Jurkat, Clone E6-1 (cell line): ENCODE results near the gene WBP2.
"Not testable (repeated sequence)": the region's sequence is repeated elsewhere in the genome, so short reads cannot be mapped to it uniquely, and the experiment has no call there.

Source experiments
- DNase-seq: peaks from one replicate; pipeline ENCODE4 v3.0.0-alpha.2; 2011; ENCODE audit warnings: low read depth, low spot score
- H3K4me3 ChIP-seq: 2 replicates; pipeline ENCODE4 v1.5.1; 2011; ENCODE audit warnings: mild to moderate bottlenecking, low read length, control low read depth, moderate library complexity

Gene WBP2

GRCh38 chr17:75891022-75891604 is 36.0 kb upstream of the WBP2 start:
- no peak for DNase-seq
- no peak overlapping the region for H3K4me3 ChIP-seq

DNA sequence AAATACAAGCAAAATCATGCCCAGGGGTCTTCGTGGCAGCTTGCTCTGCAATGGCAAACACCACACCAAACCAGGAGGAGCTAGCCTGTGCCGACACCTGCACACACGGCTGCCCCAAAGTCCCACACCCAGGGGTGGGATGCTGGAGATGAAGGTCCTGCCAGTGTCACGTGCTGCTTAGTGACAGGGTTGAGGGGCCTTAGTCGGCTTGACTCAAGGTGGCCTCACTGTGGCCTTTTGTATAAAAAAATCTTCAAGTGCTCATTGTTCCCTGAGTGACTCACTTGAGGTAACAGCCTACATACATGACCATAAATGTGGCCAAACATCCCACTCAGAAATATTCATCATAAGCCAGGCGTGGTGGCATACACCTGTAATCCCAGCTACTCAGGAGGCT is 34.3 kb upstream of the WBP2 start:
- no peak overlapping the region for H3K4me3 ChIP-seq
- no peak for DNase-seq

- no peak overlapping the region for H3K4me3 ChIP-seq
- no peak for DNase-seq
These were observed 33.3 kb upstream of the WBP2 start for GRCh38 chr17:75888484-75888883.

DNA sequence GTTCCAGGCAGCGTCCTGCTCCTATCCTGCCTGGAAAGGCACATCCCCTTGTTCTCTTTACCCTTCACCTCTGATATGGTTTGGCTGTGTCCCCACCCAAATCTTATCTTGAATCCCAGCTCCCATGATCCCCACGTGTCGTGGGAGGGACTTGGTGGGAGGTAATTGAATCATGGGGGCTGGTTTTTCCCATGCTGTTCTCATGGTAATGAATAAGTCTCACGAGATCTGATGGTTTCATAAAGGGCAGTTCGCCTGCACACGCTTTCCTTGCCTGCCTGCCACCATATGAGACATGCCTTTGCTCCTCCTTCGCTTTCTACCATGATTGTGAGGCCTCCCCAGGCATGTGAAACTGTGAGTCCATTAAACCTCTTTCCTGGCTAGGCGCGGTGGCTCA is 30.7 kb upstream of the WBP2 start:
- H3K4me3 ChIP-seq, DNase-seq: not testable (repeated sequence)

DNA sequence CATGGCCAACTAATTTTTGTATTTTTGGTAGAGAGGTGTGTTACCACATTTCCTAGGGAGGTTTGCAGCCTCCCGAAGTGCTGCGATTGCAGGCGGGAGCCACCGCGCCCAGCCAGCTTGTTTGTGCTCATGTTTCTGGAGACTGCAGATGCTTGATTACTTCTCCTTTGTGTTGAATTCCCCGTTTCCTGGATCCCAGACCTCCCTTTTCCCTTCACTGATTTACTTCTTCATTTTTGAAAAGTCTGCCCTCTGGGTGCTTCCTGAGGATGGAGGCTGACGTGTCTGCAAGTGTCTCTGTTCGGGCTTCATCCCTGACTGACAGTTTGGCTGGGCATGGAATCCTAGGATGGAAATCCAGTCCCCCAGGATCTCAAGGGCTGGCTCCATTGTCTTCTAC is 30.3 kb upstream of the WBP2 start:
- H3K4me3 ChIP-seq, result no peak overlapping the region
- DNase-seq, result no peak

- DNase-seq, result peak; percentile 92
- no peak overlapping the region for H3K4me3 ChIP-seq
These were observed 26.7 kb upstream of the WBP2 start for GRCh38 chr17:75881678-75882454.

GRCh38 chr17:75880266-75880665 is 25.1 kb upstream of the WBP2 start:
- no peak for DNase-seq
- H3K4me3 ChIP-seq, result no peak overlapping the region

GRCh38 chr17:75878174-75878998 is 23.3 kb upstream of the WBP2 start, which contains the start of gene TRIM47:
Gene TRIM47 (minus strand): TSS chr17:75878581. CDS start chr17:75878548, 33 bp downstream.
- DNase-seq, result no peak
- H3K4me3 ChIP-seq, result no peak within 1 kb of the TSS

- peak; percentile 50 for DNase-seq
- H3K4me3 ChIP-seq, result no peak overlapping the region
These were observed 22.6 kb upstream of the WBP2 start for GRCh38 chr17:75877752-75878173.

GRCh38 chr17:75876938-75877751 is 22.0 kb upstream of the WBP2 start:
- H3K4me3 ChIP-seq, result peak overlapping the region; percentile 46
- DNase-seq, result no peak

DNA sequence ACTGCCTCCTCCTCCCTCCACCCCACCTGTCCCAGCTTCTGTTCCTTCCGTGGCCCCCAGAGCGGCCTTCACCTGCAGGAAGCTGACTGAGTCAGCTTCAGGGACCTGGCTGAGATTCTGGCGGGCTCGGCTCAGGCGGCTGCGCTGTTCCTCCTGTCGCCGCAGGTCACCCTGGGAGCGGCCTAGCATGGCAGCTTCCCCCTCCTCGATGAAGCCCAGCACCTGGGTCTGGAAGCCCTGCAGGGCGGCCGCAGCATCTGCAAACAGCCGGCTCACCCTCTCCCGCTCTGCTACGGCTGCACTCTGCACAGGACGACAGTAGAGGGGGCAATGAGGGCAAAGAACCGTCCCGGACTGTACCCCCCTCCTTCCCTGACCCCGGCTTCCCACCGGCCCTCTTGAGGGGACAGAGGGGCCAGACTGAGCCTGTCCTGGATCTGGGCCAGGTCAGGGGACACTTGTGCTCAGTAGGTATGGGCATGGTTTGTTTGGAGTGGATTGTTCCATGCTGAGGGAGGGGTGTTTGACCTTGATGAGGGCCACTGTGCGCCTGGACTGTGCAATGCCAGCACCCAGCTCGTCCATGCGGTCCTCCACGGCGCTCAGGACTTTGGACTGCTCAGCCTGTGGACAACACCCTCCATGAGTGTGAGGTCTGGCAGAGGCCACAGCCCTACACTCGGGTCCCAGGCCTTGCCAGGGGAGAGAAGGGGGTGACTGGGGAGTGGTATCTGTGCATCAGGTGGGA is 21.2 kb upstream of the WBP2 start:
- peak overlapping the region; percentile 46 for H3K4me3 ChIP-seq

DNA sequence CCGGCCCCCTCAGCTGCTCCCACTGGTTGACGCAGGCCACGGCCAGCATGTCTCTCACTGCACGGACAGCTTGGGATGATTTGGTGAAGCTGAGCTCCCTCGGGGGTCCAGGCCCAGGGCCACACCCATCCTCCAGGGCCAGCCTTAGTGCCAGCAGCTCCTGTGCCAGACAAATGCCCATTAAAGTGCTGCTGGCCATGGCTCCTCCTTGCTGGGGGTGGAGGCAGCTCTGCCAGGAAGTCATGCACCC is 20.7 kb upstream of the WBP2 start:
- no peak for DNase-seq
- peak overlapping the region; percentile 46 for H3K4me3 ChIP-seq

More for the DNA sequence above, 21.2 kb upstream of the WBP2 start:
- peak; percentile 80 for DNase-seq

DNA sequence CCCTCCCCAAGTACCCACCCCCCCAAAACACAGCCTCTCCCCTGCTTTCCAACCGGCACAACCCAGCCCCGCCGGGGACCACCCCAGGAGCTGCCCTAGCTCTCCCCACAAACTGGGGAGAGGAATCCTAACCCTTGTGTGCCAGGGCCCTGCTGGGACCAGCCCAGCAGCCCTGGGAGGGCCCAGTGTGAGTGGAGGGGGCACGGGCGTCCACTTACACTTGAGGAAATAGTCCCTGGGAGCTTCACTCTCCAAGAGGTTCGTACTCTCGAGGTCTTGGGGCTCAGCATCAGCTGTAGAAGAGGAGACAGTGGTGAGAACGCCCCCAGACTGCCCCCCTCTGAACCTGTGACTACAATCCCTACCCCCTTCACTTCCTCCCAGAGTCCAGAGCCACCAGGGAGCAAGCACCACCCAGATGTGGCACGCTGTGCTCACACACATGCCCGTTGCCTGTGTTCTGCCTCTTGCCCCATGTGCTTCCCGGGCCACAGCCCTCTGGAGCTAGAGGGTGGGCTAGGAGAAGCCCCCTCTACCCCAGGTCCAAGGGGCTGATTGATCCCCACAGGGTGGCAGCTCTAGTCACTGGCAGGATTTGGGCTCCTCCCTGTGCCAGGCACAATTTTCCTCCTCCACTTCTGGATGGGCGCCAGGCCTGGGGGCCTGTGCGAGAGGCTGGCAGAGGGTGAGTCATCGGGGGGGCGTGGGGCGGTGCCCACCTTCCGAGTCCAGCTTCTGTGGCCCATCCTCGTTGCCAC is 20.2 kb upstream of the WBP2 start:
- peak overlapping the region; percentile 46 for H3K4me3 ChIP-seq
- no peak for DNase-seq

GRCh38 chr17:75874323-75875181 is 19.4 kb upstream of the WBP2 start:
- no peak overlapping the region for H3K4me3 ChIP-seq
- no peak for DNase-seq

DNA sequence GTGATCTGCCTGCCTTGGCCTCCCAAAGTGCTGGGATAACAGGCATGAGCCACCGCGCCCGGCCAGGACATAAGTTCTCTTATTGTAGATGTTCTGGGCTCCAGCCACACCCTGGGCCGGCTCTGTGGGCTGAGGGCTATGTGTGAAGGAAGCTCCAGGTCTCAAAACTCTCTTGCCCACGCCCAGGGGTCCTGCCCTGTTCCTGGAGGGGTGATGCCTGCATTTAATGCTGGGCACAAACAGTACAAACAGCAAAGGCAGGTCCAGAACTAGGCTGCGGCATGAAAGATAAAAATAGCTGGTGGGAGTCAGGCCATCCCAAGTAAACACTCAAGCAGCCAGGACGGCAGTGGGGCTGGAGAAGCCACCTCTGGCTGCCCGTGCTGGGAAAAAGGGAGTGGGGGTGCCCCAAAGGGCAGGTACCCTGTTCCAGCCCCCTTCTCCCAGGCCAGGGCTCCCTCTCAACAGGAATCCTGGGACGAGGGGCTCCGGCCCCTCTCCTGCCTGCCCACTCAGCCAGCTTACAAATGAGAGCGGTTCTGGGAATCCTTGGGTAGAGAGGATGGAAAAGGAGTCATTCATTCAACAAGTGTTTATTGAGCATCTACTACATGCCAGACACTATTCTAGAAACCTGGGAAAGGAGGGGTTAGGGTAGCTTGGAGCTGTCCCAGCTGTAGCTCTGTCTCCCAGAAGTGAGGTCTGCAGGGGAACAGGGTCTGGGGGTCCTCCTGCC is 18.6 kb upstream of the WBP2 start:
- DNase-seq, result no peak
- H3K4me3 ChIP-seq, result no peak overlapping the region
